Measurements from ENCODE around the gene SYT8. TPM values are rescaled to one million over a fixed set of nuclear protein-coding genes. Genes with fewer than 3 reads are reported as not detected.

The SYT8 gene
- total RNA-seq, 2 donors from 2014 or later: 1.7 to 4.1 TPM

DNA sequence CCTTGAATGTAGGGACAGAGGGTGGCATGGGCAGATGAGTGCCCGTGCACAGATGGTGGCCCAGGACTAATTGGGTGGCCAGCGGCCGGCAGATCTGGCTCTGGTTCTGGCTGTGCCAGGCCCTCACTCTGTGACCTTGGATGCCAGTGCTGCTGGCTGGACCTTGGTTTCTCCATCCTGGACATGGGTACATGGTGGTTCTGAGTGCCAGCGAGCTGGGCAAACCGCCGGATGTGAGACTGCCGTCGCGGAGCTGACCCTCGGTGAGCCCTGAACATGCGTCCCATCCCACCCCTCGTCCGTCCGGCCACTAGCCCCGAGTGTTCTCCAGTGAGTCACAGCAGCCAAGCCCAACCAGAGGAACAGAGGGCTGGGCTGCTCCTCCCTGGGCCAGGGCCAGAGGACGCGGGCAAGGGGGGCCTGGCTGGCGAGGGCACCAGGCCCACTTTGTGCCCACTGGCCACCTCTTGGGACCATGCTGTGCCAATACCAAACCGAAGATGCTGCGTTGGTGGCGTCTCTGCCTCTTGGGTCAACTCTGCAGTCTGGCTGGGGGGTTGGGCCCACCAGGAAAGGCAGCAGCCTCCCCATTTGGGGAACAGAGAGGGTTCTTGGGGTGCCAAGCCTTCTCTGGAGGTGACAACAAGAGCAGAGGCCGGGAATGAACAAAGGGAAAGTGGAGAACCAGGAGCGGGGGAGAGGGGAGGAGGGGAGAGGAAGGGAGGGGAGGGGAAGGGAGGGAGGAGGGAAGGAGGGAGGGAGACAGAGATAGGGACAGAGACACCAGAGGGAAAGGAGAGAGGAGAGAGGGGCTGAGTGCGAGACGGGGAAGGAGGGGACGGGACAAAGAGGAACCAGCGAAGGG is 28.8 kb downstream of the SYT8 start:
- Histone ChIP-seq H3K27ac (peak overlapping the region; percentile 41 to 60), H3K9me3 (no peaks in the 10 kb centered on the region), H3K4me1 (replicated peaks) (no peaks in the 10 kb centered on the region), H3K4me3 (no peak overlapping the region), H3K36me3 (no peaks in the 10 kb centered on the region), H3K27me3 (replicated peaks; ENCODE audit: insufficient read depth) (no peaks in the 10 kb centered on the region)
- TF ChIP-seq, protein P1, sequence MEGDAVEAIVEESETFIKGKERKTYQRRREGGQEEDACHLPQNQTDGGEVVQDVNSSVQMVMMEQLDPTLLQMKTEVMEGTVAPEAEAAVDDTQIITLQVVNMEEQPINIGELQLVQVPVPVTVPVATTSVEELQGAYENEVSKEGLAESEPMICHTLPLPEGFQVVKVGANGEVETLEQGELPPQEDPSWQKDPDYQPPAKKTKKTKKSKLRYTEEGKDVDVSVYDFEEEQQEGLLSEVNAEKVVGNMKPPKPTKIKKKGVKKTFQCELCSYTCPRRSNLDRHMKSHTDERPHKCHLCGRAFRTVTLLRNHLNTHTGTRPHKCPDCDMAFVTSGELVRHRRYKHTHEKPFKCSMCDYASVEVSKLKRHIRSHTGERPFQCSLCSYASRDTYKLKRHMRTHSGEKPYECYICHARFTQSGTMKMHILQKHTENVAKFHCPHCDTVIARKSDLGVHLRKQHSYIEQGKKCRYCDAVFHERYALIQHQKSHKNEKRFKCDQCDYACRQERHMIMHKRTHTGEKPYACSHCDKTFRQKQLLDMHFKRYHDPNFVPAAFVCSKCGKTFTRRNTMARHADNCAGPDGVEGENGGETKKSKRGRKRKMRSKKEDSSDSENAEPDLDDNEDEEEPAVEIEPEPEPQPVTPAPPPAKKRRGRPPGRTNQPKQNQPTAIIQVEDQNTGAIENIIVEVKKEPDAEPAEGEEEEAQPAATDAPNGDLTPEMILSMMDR (IDR thresholded peaks at IDR 0.05): no peak
- TF ChIP-seq POLR2A (IDR thresholded peaks at IDR 0.05) (no peak), POLR2AphosphoS5 (IDR thresholded peaks at IDR 0.05) (peak; percentile 7)
- DNase-seq (ENCODE audit: low spot score): peak; percentile 29
- 21% methylated on average over 27 of the region's 27 CpGs for WGBS
- intact Hi-C loops (cut with DNase I): no loop called here

DNA sequence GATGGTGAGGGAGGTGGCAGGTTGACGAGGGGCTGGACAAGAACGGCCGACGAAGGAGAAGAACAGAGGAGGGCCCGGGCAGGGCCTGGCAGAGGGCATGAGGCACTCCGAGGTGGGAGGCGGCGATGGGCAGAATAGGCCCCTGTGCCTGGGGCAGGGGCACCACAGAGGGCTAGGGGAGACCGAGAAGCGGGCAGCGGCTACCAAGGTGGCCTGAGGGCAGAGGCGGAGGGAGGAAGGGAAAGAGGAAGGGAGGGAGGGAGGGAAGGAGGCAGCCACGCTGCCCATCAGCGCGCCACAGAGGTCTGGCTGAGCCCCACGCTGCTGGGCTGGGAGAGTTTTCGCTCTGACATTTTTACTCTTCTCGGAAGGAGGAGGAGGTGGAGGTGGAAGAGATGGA is 29.4 kb downstream of the SYT8 start:
- DNase-seq (ENCODE audit: low spot score): no peak
- Histone ChIP-seq H3K4me1 (replicated peaks) (no peaks in the 10 kb centered on the region), H3K4me3 (no peak overlapping the region), H3K27me3 (replicated peaks; ENCODE audit: insufficient read depth) (no peaks in the 10 kb centered on the region), H3K9me3 (no peaks in the 10 kb centered on the region), H3K36me3 (no peaks in the 10 kb centered on the region), H3K27ac (peak overlapping the region; percentile 41 to 60)
- 27% methylated on average over 18 of the region's 18 CpGs for WGBS
- TF ChIP-seq, protein P1 (IDR thresholded peaks at IDR 0.05): no peak
- TF ChIP-seq POLR2A (IDR thresholded peaks at IDR 0.05): no peak
- no peak for TF ChIP-seq POLR2AphosphoS5 (IDR thresholded peaks at IDR 0.05)
- intact Hi-C loops (cut with DNase I): no loop called here

DNA sequence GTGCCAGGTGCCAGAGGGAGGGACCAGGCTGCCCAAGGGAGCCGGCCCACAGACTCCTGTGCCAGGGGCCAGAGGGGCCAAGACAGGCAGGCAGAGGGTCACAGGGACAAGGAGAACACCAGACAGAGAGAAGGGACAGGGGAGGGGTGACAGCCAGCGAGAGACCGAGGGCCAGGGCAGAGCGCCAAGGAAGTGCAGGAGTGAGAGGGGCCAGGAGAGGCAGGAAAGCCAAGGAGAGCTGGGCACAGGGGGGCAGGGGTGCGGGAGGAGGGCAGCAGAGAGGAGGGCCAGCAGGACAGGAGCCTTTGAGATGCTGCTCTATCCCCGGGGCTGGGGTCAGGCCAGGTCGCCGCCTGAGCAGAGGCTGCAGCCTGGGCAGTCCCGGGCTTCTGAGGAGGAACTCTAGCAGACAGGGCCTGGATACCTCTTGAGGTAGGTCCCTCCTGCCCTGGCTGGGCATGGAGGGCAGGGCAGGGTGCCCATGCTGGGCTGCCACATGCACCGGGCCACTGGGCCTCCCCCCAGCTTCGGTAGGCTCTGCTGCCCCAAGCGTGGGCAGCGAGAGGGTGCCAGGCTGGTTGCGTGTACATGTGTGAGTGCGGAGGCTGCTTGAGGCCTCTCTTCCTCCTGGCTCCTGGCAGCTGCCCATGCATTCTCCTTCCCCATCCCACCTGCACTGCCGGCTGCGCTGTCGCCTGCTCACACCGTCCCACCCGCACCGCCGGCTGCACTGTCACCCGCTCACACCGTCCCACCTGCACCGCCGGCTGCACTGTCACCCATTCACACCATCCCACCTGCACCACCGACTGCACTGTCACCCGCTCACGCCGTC is 30.3 kb downstream of the SYT8 start:
- intact Hi-C loops (cut with DNase I): no loop called here
- Histone ChIP-seq H3K27me3 (replicated peaks; ENCODE audit: insufficient read depth) (no peaks in the 10 kb centered on the region), H3K27ac (peak overlapping the region in 1 of 2 donors; percentile 41), H3K36me3 (no peaks in the 10 kb centered on the region), H3K4me3 (no peak overlapping the region), H3K4me1 (replicated peaks) (no peaks in the 10 kb centered on the region), H3K9me3 (no peaks in the 10 kb centered on the region)
- TF ChIP-seq POLR2A (IDR thresholded peaks at IDR 0.05) (no peak), POLR2AphosphoS5 (IDR thresholded peaks at IDR 0.05) (no peak)
- TF ChIP-seq, protein P1 (IDR thresholded peaks at IDR 0.05): no peak
- no peak for DNase-seq (ENCODE audit: low spot score)
- 76% methylated on average over 30 of the region's 30 CpGs for WGBS

DNA sequence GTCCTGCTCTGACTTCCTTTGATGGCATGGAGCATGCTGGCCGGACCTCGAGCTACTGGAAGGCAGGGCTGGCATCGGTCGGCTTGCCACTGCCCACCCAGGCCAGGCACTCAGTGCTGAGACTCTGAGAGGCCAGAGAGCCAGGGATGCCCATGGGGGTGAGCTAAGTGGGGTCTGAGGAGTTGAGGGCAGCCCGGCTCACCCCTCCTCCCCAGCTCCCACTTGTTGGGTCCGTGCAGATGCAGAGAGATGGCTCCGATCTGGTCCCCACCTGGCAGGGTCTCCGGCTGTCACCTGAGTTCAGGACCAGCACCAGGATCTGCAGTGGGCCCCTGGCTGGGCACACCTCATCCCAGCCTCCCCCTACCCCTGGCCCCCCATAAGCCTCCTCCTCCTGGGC is 31.4 kb downstream of the SYT8 start:
- 93% methylated on average over 8 of the region's 8 CpGs for WGBS
- Histone ChIP-seq H3K36me3 (no peaks in the 10 kb centered on the region), H3K4me3 (no peak overlapping the region), H3K27ac (no peak overlapping the region), H3K4me1 (replicated peaks) (no peaks in the 10 kb centered on the region), H3K27me3 (replicated peaks; ENCODE audit: insufficient read depth) (peaks cover 3% of the 10 kb centered on the region), H3K9me3 (no peaks in the 10 kb centered on the region)
- intact Hi-C loops (cut with DNase I): no loop called here
- DNase-seq (ENCODE audit: low spot score): no peak
- TF ChIP-seq POLR2A (IDR thresholded peaks at IDR 0.05) (no peak), POLR2AphosphoS5 (IDR thresholded peaks at IDR 0.05) (no peak)
- TF ChIP-seq, protein P1 (IDR thresholded peaks at IDR 0.05): no peak

Data from prostate gland (tissue), 2 donors.